ENCODE measurements around the gene RANBP1.

The RANBP1 gene

GRCh38 chr22:20123366-20124082, 7.6 kb downstream of the RANBP1 start:
- Histone ChIP-seq H3K9me3 (ENCODE audit: control insufficient read depth, low read depth, low read length) (no peaks in the 10 kb centered on the region), H3K27ac (ENCODE audit: low read length) (no peak overlapping the region), H3K27me3 (ENCODE audit: control insufficient read depth, insufficient read depth, low read length) (no peaks in the 10 kb centered on the region), H3K36me3 (ENCODE audit: control insufficient read depth, low read depth, low read length) (peaks cover 87% of the 10 kb centered on the region), H3K9ac (ENCODE audit: low read length) (no peak overlapping the region), H3K4me1 (ENCODE audit: control insufficient read depth, low read depth, low read length) (peaks cover 6% of the 10 kb centered on the region), H3K4me3 (ENCODE audit: low read length) (no peak overlapping the region)

DNA sequence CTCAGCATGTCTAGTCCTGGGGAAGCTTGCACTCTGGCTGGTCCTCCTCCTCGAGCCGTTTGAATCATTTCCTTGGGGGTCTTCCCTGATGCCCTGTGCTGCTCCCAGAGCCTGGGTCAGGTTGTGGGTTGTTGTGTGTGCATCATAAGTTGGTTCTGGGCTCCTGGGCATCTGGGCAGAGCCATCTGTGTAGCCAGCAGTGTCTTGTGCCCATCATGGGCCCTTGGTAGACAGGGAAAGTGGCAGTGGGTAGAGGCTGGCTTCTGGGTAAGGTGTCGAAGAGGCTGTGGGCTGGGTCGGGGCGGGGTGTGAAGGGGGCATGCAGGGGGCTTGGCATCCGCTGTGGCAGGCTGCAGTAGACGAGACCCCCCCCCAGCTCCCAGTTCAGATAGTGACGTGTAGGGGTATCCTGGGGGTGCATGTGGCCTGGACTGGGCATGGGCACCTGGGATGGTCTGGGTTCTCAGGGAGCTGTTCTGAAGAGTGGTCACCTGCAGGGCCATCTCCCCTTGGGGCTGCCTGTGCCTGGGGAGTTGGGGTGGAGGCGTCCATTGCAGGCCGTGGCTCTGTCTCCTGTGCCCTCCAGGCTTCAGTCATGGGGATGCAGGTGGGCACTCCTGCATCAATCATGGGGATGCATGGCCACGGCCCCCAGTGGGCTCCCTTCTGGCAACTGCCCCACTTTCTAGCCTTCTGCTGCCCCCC, 8.3 kb downstream of the RANBP1 start:
- Histone ChIP-seq H3K27me3 (ENCODE audit: control insufficient read depth, insufficient read depth, low read length) (no peaks in the 10 kb centered on the region), H3K9ac (ENCODE audit: low read length) (no peak overlapping the region), H3K9me3 (ENCODE audit: control insufficient read depth, low read depth, low read length) (no peaks in the 10 kb centered on the region), H3K36me3 (ENCODE audit: control insufficient read depth, low read depth, low read length) (peaks cover 80% of the 10 kb centered on the region), H3K27ac (ENCODE audit: low read length) (no peak overlapping the region), H3K4me1 (ENCODE audit: control insufficient read depth, low read depth, low read length) (no peaks in the 10 kb centered on the region), H3K4me3 (ENCODE audit: low read length) (no peak overlapping the region)

DNA sequence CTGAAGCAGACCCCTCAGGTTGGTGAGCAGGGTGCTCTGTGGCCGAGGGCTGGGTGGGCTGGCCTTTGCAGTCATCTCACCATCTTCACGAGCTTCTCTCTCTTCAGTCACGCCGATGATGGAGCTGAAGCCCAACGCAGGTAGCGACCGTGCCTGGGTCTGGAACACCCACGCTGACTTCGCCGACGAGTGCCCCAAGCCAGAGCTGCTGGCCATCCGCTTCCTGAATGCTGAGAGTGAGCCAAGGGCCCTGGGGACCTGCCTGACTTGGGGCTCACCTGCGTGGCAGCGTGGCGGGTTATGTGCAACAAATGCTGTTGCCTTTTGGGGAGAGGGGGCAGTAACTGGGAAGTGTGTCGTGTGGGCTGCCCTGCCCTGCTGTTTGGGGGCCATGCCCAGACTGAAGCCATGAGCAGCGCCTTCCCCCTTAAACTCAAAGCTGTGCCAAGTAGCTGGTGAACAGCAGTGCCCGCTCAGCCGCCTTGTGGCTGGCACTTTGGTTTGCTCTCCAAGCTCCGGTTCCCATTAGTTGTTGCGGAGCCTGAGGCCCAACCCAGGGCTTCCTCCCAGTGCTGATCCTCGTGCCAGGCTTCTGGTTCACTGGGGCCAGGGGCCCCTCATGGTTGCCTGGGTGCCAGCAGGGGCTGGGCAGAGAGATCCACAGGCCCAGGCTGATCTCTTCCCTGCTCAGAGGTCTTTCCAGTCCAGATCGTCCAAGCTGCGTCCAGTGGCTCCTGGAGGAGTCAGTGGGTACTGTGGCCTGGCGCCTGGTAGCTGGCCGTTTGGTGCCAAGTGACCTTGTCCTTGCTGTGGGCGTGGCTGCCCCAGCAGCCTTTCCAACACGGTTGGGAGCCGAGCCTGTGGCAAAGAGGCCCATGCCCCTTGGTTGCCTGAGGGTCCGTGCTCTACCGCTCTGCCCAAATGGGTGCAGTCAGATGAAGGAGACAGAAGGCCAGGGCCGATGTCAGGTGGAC, 9.6 kb downstream of the RANBP1 start:
- peaks cover 68% of the 10 kb centered on the region for H3K36me3 ChIP-seq (ENCODE audit: control insufficient read depth, low read depth, low read length)
- H3K4me3 ChIP-seq (ENCODE audit: low read length) = no peak overlapping the region
- H3K27me3 ChIP-seq (ENCODE audit: control insufficient read depth, insufficient read depth, low read length) = no peaks in the 10 kb centered on the region
- H3K9me3 ChIP-seq (ENCODE audit: control insufficient read depth, low read depth, low read length) = no peaks in the 10 kb centered on the region
- H3K9ac ChIP-seq (ENCODE audit: low read length) = no peak overlapping the region
- H3K4me1 ChIP-seq (ENCODE audit: control insufficient read depth, low read depth, low read length) = no peaks in the 10 kb centered on the region
- H3K27ac ChIP-seq (ENCODE audit: low read length) = no peak overlapping the region

DNA sequence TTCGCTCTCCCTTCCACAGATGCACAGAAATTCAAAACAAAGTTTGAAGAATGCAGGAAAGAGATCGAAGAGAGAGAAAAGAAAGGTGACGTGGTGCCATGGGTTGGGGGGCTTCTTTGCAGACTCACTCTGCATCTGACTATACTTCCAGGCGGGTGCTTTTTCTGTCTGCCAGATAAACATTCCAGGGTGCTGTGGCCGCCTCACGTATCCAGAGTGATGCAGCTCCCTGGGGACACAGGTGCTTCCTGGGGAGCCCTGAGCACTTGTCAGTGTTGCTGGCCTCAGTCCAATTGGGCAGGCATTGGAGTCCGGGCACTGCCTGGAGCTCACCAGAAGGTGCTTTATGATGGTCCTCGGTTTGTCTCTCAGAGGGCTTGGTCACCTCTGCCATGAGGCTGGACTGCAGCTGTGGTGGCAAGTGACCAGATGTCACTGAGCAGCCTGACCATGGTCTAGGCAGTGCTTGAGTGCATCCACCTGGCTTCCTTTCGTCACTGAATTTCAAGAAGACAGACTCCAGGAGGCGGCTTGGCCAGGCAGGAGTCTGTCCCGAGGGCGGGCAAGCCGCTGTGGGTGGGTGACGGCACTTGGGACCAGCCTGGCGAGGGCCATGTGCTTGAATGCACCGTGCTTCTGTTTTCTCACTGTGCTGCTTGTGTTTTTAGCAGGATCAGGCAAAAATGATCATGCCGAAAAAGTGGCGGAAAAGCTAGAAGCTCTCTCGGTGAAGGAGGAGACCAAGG, 10.6 kb downstream of the RANBP1 start:
- Histone ChIP-seq H3K36me3 (ENCODE audit: control insufficient read depth, low read depth, low read length) (peaks cover 59% of the 10 kb centered on the region), H3K27me3 (ENCODE audit: control insufficient read depth, insufficient read depth, low read length) (no peaks in the 10 kb centered on the region), H3K4me3 (ENCODE audit: low read length) (no peak overlapping the region), H3K4me1 (ENCODE audit: control insufficient read depth, low read depth, low read length) (no peaks in the 10 kb centered on the region), H3K9me3 (ENCODE audit: control insufficient read depth, low read depth, low read length) (no peaks in the 10 kb centered on the region), H3K9ac (ENCODE audit: low read length) (no peak overlapping the region), H3K27ac (ENCODE audit: low read length) (no peak overlapping the region)

- Histone ChIP-seq H3K27ac (ENCODE audit: low read length) (no peak overlapping the region), H3K9me3 (ENCODE audit: control insufficient read depth, low read depth, low read length) (no peaks in the 10 kb centered on the region), H3K27me3 (ENCODE audit: control insufficient read depth, insufficient read depth, low read length) (no peaks in the 10 kb centered on the region), H3K36me3 (ENCODE audit: control insufficient read depth, low read depth, low read length) (peaks cover 49% of the 10 kb centered on the region), H3K9ac (ENCODE audit: low read length) (no peak overlapping the region), H3K4me1 (ENCODE audit: control insufficient read depth, low read depth, low read length) (no peaks in the 10 kb centered on the region), H3K4me3 (ENCODE audit: low read length) (no peak overlapping the region)
These were observed 11.5 kb downstream of the RANBP1 start for GRCh38 chr22:20127318-20127868.

DNA sequence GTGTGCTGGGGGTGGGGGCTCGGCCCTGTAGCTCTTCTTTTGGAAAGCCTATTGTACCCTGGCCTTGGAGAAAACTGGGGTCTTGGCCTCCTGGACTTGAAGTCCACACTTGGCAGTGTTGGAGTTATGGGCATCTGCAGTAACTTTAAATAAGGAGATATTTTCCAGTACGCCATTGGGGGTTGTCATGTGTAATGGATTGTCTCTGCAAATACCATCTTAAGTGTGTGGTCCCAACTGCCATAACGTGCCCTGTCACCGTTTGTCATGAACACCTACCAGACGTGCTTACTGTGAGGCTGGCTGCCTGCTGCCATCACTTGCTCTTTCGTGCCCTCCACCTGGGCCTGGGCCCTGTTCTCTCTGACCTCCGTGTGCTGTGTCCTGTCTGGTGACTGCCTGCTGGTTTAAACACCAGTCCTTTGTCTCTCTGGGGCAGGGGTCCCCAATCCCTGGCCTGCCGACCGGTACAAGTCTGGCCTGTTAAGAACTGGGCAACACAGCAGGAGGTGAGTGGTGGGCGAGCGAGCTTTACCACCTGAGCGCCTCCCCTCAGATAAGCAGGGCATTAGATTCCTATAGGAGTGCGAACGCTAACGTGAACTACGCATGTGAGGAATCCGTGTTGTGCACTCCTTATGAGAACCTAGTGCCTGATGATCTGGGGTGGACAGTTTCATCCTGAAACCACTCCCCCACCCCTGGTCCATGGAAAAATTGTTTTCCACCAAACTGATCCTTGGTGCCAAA, 12.1 kb downstream of the RANBP1 start:
- Histone ChIP-seq H3K4me3 (ENCODE audit: low read length) (no peak overlapping the region), H3K27me3 (ENCODE audit: control insufficient read depth, insufficient read depth, low read length) (no peaks in the 10 kb centered on the region), H3K36me3 (ENCODE audit: control insufficient read depth, low read depth, low read length) (peaks cover 48% of the 10 kb centered on the region), H3K4me1 (ENCODE audit: control insufficient read depth, low read depth, low read length) (no peaks in the 10 kb centered on the region), H3K9ac (ENCODE audit: low read length) (no peak overlapping the region), H3K27ac (ENCODE audit: low read length) (no peak overlapping the region), H3K9me3 (ENCODE audit: control insufficient read depth, low read depth, low read length) (no peaks in the 10 kb centered on the region)

DNA sequence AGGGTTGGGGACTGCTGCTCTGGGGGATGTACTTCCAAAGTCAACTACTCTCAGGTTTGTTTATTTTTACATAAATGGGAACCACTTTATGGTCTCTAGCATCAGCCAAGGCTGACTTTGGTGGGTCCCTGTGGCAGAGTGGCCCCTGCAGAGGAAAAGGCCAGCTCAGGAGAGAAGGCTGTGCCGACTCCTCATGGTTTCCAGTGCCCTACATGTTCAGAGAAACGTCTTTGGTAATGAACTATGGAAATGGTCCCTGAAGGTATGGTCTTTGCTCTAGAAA, 12.7 kb downstream of the RANBP1 start:
- no peaks in the 10 kb centered on the region for H3K4me1 ChIP-seq (ENCODE audit: control insufficient read depth, low read depth, low read length)
- H3K9ac ChIP-seq (ENCODE audit: low read length) = no peak overlapping the region
- peaks cover 46% of the 10 kb centered on the region for H3K36me3 ChIP-seq (ENCODE audit: control insufficient read depth, low read depth, low read length)
- no peak overlapping the region for H3K27ac ChIP-seq (ENCODE audit: low read length)
- H3K9me3 ChIP-seq (ENCODE audit: control insufficient read depth, low read depth, low read length) = no peaks in the 10 kb centered on the region
- no peak overlapping the region for H3K4me3 ChIP-seq (ENCODE audit: low read length)
- no peaks in the 10 kb centered on the region for H3K27me3 ChIP-seq (ENCODE audit: control insufficient read depth, insufficient read depth, low read length)

DNA sequence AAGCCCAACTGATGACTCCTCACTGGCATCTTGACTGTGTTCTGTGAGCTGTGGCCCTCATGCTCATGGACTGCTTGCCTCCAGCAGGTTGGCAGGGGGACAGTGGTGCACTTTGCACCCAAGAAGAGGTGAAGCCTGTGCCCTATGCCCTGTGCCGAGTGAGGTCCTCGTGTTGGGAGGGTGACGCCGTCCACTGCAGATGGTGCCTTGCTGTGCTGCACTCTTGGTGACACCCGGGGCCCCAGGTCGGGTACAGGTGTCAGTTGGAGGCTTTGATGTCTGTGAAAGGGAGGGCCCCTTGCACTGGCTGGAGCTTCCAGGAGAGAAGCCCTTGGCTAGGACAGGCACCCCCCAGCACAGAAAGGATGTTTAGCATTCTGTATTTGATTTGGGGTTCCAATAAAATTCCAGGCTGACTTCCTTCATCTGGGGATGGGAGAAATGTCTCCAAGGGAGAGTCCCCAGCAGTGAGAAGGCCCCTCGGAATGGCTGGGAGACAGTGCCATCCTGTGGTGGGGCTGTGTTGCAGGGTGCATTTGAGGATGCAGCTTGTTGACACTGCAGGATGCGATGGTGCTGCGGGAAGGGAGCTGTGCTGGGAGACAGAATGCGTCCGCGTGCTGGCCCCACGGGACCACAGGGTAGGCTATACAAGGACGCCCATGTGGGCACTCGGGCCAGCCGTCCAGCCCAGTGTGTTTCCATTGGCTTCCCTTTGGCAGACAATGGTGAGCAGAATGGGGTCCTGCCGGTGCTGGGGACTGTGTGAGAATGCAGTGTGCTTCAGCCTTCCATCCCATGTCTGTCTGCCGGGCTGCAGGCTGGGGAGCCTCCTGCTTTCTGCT, 13.2 kb downstream of the RANBP1 start:
- Histone ChIP-seq H3K27ac (ENCODE audit: low read length) (no peak overlapping the region), H3K9ac (ENCODE audit: low read length) (no peak overlapping the region), H3K36me3 (ENCODE audit: control insufficient read depth, low read depth, low read length) (peaks cover 40% of the 10 kb centered on the region), H3K4me3 (ENCODE audit: low read length) (no peak overlapping the region), H3K27me3 (ENCODE audit: control insufficient read depth, insufficient read depth, low read length) (no peaks in the 10 kb centered on the region), H3K4me1 (ENCODE audit: control insufficient read depth, low read depth, low read length) (no peaks in the 10 kb centered on the region), H3K9me3 (ENCODE audit: control insufficient read depth, low read depth, low read length) (no peaks in the 10 kb centered on the region)

DNA sequence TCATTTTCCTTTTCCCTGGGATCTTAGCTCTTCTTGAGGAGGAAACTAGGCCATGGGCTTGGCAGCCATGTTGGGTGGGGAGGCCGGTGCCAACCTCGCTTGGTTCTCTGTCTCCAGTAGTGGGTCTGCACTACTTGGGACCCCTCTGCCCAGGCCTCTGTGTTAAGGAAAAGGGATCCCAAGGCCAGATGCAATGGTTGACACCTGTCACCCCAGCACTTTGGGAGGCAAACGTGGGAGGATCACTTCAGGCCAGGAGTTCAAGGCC, 13.8 kb downstream of the RANBP1 start:
- no peak overlapping the region for H3K4me3 ChIP-seq (ENCODE audit: low read length)
- no peak overlapping the region for H3K9ac ChIP-seq (ENCODE audit: low read length)
- H3K27ac ChIP-seq (ENCODE audit: low read length) = no peak overlapping the region
- H3K9me3 ChIP-seq (ENCODE audit: control insufficient read depth, low read depth, low read length) = no peaks in the 10 kb centered on the region
- H3K36me3 ChIP-seq (ENCODE audit: control insufficient read depth, low read depth, low read length) = peaks cover 34% of the 10 kb centered on the region
- no peaks in the 10 kb centered on the region for H3K27me3 ChIP-seq (ENCODE audit: control insufficient read depth, insufficient read depth, low read length)
- no peaks in the 10 kb centered on the region for H3K4me1 ChIP-seq (ENCODE audit: control insufficient read depth, low read depth, low read length)

GRCh38 chr22:20130319-20130718, 14.4 kb downstream of the RANBP1 start:
- peaks cover 28% of the 10 kb centered on the region for H3K36me3 ChIP-seq (ENCODE audit: control insufficient read depth, low read depth, low read length)
- H3K4me1 ChIP-seq (ENCODE audit: control insufficient read depth, low read depth, low read length) = no peaks in the 10 kb centered on the region
- H3K9ac ChIP-seq (ENCODE audit: low read length) = no peak overlapping the region
- H3K27me3 ChIP-seq (ENCODE audit: control insufficient read depth, insufficient read depth, low read length) = no peaks in the 10 kb centered on the region
- H3K9me3 ChIP-seq (ENCODE audit: control insufficient read depth, low read depth, low read length) = no peaks in the 10 kb centered on the region
- no peak overlapping the region for H3K27ac ChIP-seq (ENCODE audit: low read length)
- H3K4me3 ChIP-seq (ENCODE audit: low read length) = peak overlapping the region; percentile 55

Data from iPS-18a (cell line).